ENCODE results near the gene OTUD1. TPM values are rescaled to one million over a fixed set of nuclear protein-coding genes. Genes with fewer than 3 reads are reported as not detected.
A peak's percentile ranks its signal among the peaks of the same experiment; 100 is the strongest.

The OTUD1 gene
- total and polyA plus RNA-seq, 2 experiments from 2014 or later, result 2.1 to 8.1 TPM

DNA sequence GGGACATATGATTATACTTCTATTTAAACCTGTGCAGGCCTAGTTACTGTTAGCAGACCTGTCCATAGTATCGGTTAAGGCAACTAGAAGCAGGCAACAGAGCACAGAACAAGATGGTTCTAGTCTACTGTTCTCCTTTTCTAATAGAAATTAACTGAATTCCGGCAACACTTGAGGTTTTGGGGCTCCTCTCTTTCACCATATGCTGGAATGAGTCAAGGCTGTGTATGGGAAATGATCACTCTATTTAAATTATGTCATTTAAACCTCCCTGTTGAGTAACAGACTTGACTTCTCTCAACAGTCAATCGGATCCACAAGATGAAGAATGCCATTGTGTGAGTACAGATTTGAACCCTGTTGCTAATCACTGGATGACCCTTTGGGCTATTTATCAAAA, 6.2 kb upstream of the OTUD1 start:
- Histone ChIP-seq H3F3A (ENCODE audit: insufficient read depth) (peaks cover 14% of the 10 kb centered on the region), H3K4me2 (ENCODE audit: unreplicated experiment) (peak overlapping the region; percentile 4), H3K36me3 (ENCODE audit: low read depth) (no peaks in the 10 kb centered on the region), H3K9ac (no peak overlapping the region), H3K27me3 (replicated peaks; ENCODE audit: insufficient read depth) (no peaks in the 10 kb centered on the region), H4K20me1 (ENCODE audit: insufficient read depth) (no peaks in the 10 kb centered on the region), H3K4me3 (no peak overlapping the region), H3K27ac (peak overlapping the region; percentile 39), H3K4me1 (ENCODE audit: insufficient read depth) (peaks cover 11% of the 10 kb centered on the region; the same call in 1 of the 2 replicates), H3K9me3 (ENCODE audit: low read depth) (no peaks in the 10 kb centered on the region), H3K9me2 (ENCODE audit: insufficient read depth) (no peaks in the 10 kb centered on the region), H3K79me2 (ENCODE audit: insufficient read depth) (no peaks in the 10 kb centered on the region), H2AFZ (peak overlapping the region; percentile 7; the same call in 1 of the 2 replicates)
- peak; percentile 34 for DNase-seq
- TF ChIP-seq EZH2phosphoT487 (IDR thresholded peaks at IDR 0.05; ENCODE audit: insufficient read depth, low read depth) (no peak), EZH2 (IDR thresholded peaks at IDR 0.05; ENCODE audit: insufficient read depth, poor library complexity, severe bottlenecking) (no peak)
- in situ Hi-C loops (cut with MboI), result no loop called here
- 88 to 91% methylated on average over 3 of the region's 3 CpGs for WGBS, 2 experiments (ENCODE audit: low coverage in 1 of 2, low lambda C conversion rate in 2 of 2, missing lambda C conversion rate in 2 of 2)

DNA sequence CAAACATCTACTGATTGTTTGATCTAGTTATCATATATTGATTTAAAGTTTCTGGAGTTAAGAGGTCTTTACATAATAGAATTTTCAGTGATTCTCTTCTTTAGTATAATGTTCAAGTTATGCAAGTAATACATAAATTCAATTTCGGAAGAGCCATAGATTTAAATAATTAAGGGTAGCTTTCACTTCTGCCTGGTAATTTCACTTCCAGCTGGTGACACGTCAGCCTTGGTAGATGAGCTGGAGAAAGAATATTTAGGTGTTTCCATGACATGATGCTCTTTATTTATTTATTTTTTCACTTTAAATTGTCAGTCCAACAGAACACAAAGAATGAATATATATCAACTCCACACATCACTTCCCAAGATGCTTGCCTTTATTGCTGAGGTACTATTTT, 5.2 kb upstream of the OTUD1 start:
- Histone ChIP-seq H4K20me1 (ENCODE audit: insufficient read depth) (no peaks in the 10 kb centered on the region), H3K4me2 (ENCODE audit: unreplicated experiment) (no peak overlapping the region), H3K4me1 (ENCODE audit: insufficient read depth) (peaks cover 11% of the 10 kb centered on the region; the same call in 1 of the 2 replicates), H3K27ac (no peak overlapping the region), H3K36me3 (ENCODE audit: low read depth) (no peaks in the 10 kb centered on the region), H3K9ac (no peak overlapping the region), H2AFZ (no peak overlapping the region), H3K27me3 (replicated peaks; ENCODE audit: insufficient read depth) (no peaks in the 10 kb centered on the region), H3K4me3 (no peak overlapping the region), H3K79me2 (ENCODE audit: insufficient read depth) (no peaks in the 10 kb centered on the region), H3K9me3 (ENCODE audit: low read depth) (no peaks in the 10 kb centered on the region), H3F3A (ENCODE audit: insufficient read depth) (peaks cover 21% of the 10 kb centered on the region), H3K9me2 (ENCODE audit: insufficient read depth) (no peaks in the 10 kb centered on the region)
- DNase-seq, result no peak
- WGBS, 2 experiments (ENCODE audit: low coverage in 1 of 2, low lambda C conversion rate in 2 of 2, missing lambda C conversion rate in 2 of 2), result 72 to 76% methylated on average over 2 of the region's 2 CpGs
- TF ChIP-seq EZH2 (IDR thresholded peaks at IDR 0.05; ENCODE audit: insufficient read depth, poor library complexity, severe bottlenecking), result no peak
- TF ChIP-seq EZH2phosphoT487 (IDR thresholded peaks at IDR 0.05; ENCODE audit: insufficient read depth, low read depth), result no peak
- in situ Hi-C loops (cut with MboI), result no loop called here

DNA sequence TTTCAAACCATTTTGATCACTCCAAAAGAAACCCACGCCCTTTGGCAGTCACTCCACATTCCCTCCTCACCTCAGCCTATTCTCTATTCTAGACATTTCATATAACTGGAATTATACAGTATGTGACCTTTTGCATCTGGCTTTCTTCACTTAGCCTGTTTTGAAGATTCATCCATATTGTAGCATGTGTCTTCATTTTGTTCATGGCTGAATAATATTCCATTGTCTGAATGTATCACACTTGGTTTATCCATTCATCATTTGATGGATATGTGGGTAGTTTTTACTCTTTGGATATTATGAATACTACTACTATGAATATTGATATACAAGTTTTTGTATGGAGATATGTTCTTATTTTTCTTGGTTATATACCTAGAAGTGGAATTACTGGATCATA, 3.5 kb upstream of the OTUD1 start:
- TF ChIP-seq EZH2phosphoT487 (IDR thresholded peaks at IDR 0.05; ENCODE audit: insufficient read depth, low read depth) (no peak), EZH2 (IDR thresholded peaks at IDR 0.05; ENCODE audit: insufficient read depth, poor library complexity, severe bottlenecking) (no peak)
- Histone ChIP-seq H2AFZ (no peak overlapping the region), H3K27me3 (replicated peaks; ENCODE audit: insufficient read depth) (no peaks in the 10 kb centered on the region), H3K9ac (no peak overlapping the region), H3K9me3 (ENCODE audit: low read depth) (no peaks in the 10 kb centered on the region), H3K79me2 (ENCODE audit: insufficient read depth) (no peaks in the 10 kb centered on the region), H3K27ac (no peak overlapping the region), H4K20me1 (ENCODE audit: insufficient read depth) (no peaks in the 10 kb centered on the region), H3K4me2 (ENCODE audit: unreplicated experiment) (no peak overlapping the region), H3K9me2 (ENCODE audit: insufficient read depth) (no peaks in the 10 kb centered on the region), H3F3A (ENCODE audit: insufficient read depth) (peaks cover 21% of the 10 kb centered on the region), H3K4me3 (no peak overlapping the region), H3K36me3 (ENCODE audit: low read depth) (no peaks in the 10 kb centered on the region), H3K4me1 (ENCODE audit: insufficient read depth) (peaks cover 11% of the 10 kb centered on the region; the same call in 1 of the 2 replicates)
- DNase-seq, result no peak
- in situ Hi-C loops (cut with MboI), result no loop called here
- 85 to 96% methylated on average over 1 of the region's 1 CpG for WGBS, 2 experiments (ENCODE audit: low coverage in 1 of 2, low lambda C conversion rate in 2 of 2, missing lambda C conversion rate in 2 of 2)

- Histone ChIP-seq H3K9me2 (ENCODE audit: insufficient read depth) (no peaks in the 10 kb centered on the region), H2AFZ (no peak overlapping the region), H3K27me3 (replicated peaks; ENCODE audit: insufficient read depth) (no peaks in the 10 kb centered on the region), H3K4me1 (ENCODE audit: insufficient read depth) (peaks cover 22% of the 10 kb centered on the region), H3K4me2 (ENCODE audit: unreplicated experiment) (no peak overlapping the region), H3K79me2 (ENCODE audit: insufficient read depth) (peaks cover 14% of the 10 kb centered on the region), H3K4me3 (no peak overlapping the region), H3K36me3 (ENCODE audit: low read depth) (no peaks in the 10 kb centered on the region), H3K9ac (no peak overlapping the region), H4K20me1 (ENCODE audit: insufficient read depth) (peaks cover 5% of the 10 kb centered on the region; the same call in 1 of the 2 replicates), H3F3A (ENCODE audit: insufficient read depth) (peaks cover 26% of the 10 kb centered on the region), H3K9me3 (ENCODE audit: low read depth) (no peaks in the 10 kb centered on the region), H3K27ac (no peak overlapping the region)
- no peak for TF ChIP-seq EZH2phosphoT487 (IDR thresholded peaks at IDR 0.05; ENCODE audit: insufficient read depth, low read depth)
- TF ChIP-seq EZH2 (IDR thresholded peaks at IDR 0.05; ENCODE audit: insufficient read depth, poor library complexity, severe bottlenecking), result no peak
- WGBS, 2 experiments (ENCODE audit: low coverage in 1 of 2, low lambda C conversion rate in 2 of 2, missing lambda C conversion rate in 2 of 2), result 55 to 58% methylated on average over 4 of the region's 4 CpGs
- DNase-seq, result no peak
- in situ Hi-C loops (cut with MboI), result no loop called here
Observed at GRCh38 chr10:23436983-23437382, 1.9 kb upstream of the OTUD1 start.

All from GM23248 (cell line).